ENCODE results near the gene POU4F2. TPM values are rescaled to one million over a fixed set of nuclear protein-coding genes. Genes with fewer than 3 reads are reported as not detected.

The POU4F2 gene, protein sequence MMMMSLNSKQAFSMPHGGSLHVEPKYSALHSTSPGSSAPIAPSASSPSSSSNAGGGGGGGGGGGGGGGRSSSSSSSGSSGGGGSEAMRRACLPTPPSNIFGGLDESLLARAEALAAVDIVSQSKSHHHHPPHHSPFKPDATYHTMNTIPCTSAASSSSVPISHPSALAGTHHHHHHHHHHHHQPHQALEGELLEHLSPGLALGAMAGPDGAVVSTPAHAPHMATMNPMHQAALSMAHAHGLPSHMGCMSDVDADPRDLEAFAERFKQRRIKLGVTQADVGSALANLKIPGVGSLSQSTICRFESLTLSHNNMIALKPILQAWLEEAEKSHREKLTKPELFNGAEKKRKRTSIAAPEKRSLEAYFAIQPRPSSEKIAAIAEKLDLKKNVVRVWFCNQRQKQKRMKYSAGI
- total RNA-seq = not detected

DNA sequence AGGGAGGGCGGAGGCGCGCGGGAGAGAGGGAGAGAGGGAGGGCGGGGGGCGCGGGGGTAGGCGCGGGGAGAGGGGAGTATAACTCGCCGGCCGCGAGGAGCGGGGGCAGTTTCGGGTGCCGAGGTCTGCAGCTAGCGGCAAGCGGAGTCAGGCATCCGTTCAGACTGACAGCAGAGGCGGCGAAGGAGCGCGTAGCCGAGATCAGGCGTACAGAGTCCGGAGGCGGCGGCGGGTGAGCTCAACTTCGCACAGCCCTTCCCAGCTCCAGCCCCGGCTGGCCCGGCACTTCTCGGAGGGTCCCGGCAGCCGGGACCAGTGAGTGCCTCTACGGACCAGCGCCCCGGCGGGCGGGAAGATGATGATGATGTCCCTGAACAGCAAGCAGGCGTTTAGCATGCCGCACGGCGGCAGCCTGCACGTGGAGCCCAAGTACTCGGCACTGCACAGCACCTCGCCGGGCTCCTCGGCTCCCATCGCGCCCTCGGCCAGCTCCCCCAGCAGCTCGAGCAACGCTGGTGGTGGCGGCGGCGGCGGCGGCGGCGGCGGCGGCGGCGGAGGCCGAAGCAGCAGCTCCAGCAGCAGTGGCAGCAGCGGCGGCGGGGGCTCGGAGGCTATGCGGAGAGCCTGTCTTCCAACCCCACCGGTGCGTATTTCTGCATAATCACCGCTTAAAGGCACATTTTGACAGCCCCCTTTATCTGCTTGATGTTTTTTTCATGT, at the start of gene POU4F2:
Gene POU4F2, plus strand, starts transcription at position 108 of the 720 bp plus-strand sequence. Its CDS starts 248 bp downstream, at position 356.
- Mint-ChIP-seq H3K36me3 (ENCODE audit: low read depth) (peaks cover 11% of the 10 kb centered on the region), H3K27me3 (ENCODE audit: low read depth) (peaks cover 72% of the 10 kb centered on the region), H3K27ac (peak within 1 kb of the TSS; percentile 46), H3K9me3 (ENCODE audit: insufficient read depth) (no peaks in the 10 kb centered on the region), H3K4me1 (ENCODE audit: low read depth) (peaks cover 10% of the 10 kb centered on the region), H3K4me3 (peak within 1 kb of the TSS; percentile 36)
- CTCF ChIA-PET = no interaction called here
- ATAC-seq (peak; percentile 51), DNase-seq (peak; percentile 25)
- POLR2A ChIA-PET = interaction anchor here (0.7 kb wide), 1 partner anchor 64 kb away, joined by 3 read pairs; no protein-coding TSS in a partner anchor

- ChIA-PET CTCF (no interaction called here), POLR2A (interaction anchor here (0.5 kb wide), 1 partner anchor 49 kb away, joined by 3 read pairs; no protein-coding TSS in a partner anchor)
- no peak for DNase-seq
Measured at GRCh38 chr4:146590801-146591200, 47.9 kb upstream of the POU4F2 start.

GRCh38 chr4:146592019-146592418, 46.7 kb upstream of the POU4F2 start:
- no peaks in the 10 kb centered on the region for H3K9me3 Mint-ChIP-seq (ENCODE audit: insufficient read depth)
- no peaks in the 10 kb centered on the region for H3K36me3 Mint-ChIP-seq (ENCODE audit: low read depth)
- DNase-seq = no peak
- no peak for ATAC-seq
- peaks cover 1% of the 10 kb centered on the region for H3K27me3 Mint-ChIP-seq (ENCODE audit: low read depth)
- no peak overlapping the region for H3K27ac Mint-ChIP-seq
- POLR2A ChIA-PET = no interaction called here
- CTCF ChIA-PET = no interaction called here
- no peaks in the 10 kb centered on the region for H3K4me1 Mint-ChIP-seq (ENCODE audit: low read depth)
- no peak overlapping the region for H3K4me3 Mint-ChIP-seq

More at GRCh38 chr4:146590801-146591200, 47.9 kb upstream of the POU4F2 start:
- no peaks in the 10 kb centered on the region for H3K4me1 Mint-ChIP-seq (ENCODE audit: low read depth)
- no peak overlapping the region for H3K4me3 Mint-ChIP-seq
- H3K27me3 Mint-ChIP-seq (ENCODE audit: low read depth) = peaks cover 5% of the 10 kb centered on the region
- no peak overlapping the region for H3K27ac Mint-ChIP-seq
- no peaks in the 10 kb centered on the region for H3K9me3 Mint-ChIP-seq (ENCODE audit: insufficient read depth)
- ATAC-seq = no peak
- H3K36me3 Mint-ChIP-seq (ENCODE audit: low read depth) = no peaks in the 10 kb centered on the region

GRCh38 chr4:146632770-146633470, 5.8 kb upstream of the POU4F2 start:
- Mint-ChIP-seq H3K4me3 (no peak overlapping the region), H3K9me3 (ENCODE audit: insufficient read depth) (no peaks in the 10 kb centered on the region), H3K27me3 (ENCODE audit: low read depth) (peaks cover 68% of the 10 kb centered on the region), H3K27ac (no peak overlapping the region), H3K4me1 (ENCODE audit: low read depth) (peaks cover 3% of the 10 kb centered on the region), H3K36me3 (ENCODE audit: low read depth) (no peaks in the 10 kb centered on the region)
- ATAC-seq (no peak), DNase-seq (no peak)
- ChIA-PET POLR2A (no interaction called here), CTCF (no interaction called here)

DNA sequence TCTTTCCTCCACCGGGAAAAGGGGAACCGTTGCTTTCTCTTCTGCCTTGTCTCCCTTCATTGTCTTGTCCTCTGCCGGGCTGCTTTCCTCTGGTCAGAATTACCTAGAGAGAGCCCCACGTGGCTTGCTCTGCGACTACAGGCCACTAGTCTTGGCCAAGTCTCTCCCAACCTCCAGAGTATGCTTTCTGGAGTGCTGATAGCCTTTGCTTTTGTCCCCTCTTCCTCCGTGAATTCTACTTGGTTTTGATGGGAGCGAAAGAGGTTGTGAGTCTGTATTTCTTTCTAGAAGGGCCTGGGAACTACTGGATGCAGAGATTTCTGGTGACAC, 5.3 kb upstream of the POU4F2 start:
- Mint-ChIP-seq H3K4me3 (no peak overlapping the region), H3K27ac (no peak overlapping the region), H3K4me1 (ENCODE audit: low read depth) (peaks cover 3% of the 10 kb centered on the region), H3K27me3 (ENCODE audit: low read depth) (peaks cover 73% of the 10 kb centered on the region), H3K9me3 (ENCODE audit: insufficient read depth) (no peaks in the 10 kb centered on the region), H3K36me3 (ENCODE audit: low read depth) (no peaks in the 10 kb centered on the region)
- DNase-seq (no peak), ATAC-seq (no peak)
- POLR2A ChIA-PET = no interaction called here
- CTCF ChIA-PET = no interaction called here

- H3K4me1 Mint-ChIP-seq (ENCODE audit: low read depth) = peaks cover 6% of the 10 kb centered on the region
- H3K4me3 Mint-ChIP-seq = no peak overlapping the region
- ATAC-seq = no peak
- H3K9me3 Mint-ChIP-seq (ENCODE audit: insufficient read depth) = no peaks in the 10 kb centered on the region
- CTCF ChIA-PET = no interaction called here
- H3K27ac Mint-ChIP-seq = no peak overlapping the region
- H3K27me3 Mint-ChIP-seq (ENCODE audit: low read depth) = peaks cover 75% of the 10 kb centered on the region
- no peak for DNase-seq
- H3K36me3 Mint-ChIP-seq (ENCODE audit: low read depth) = peaks cover 5% of the 10 kb centered on the region
- POLR2A ChIA-PET = no interaction called here
Measured at GRCh38 chr4:146634825-146635224, 3.9 kb upstream of the POU4F2 start.

DNA sequence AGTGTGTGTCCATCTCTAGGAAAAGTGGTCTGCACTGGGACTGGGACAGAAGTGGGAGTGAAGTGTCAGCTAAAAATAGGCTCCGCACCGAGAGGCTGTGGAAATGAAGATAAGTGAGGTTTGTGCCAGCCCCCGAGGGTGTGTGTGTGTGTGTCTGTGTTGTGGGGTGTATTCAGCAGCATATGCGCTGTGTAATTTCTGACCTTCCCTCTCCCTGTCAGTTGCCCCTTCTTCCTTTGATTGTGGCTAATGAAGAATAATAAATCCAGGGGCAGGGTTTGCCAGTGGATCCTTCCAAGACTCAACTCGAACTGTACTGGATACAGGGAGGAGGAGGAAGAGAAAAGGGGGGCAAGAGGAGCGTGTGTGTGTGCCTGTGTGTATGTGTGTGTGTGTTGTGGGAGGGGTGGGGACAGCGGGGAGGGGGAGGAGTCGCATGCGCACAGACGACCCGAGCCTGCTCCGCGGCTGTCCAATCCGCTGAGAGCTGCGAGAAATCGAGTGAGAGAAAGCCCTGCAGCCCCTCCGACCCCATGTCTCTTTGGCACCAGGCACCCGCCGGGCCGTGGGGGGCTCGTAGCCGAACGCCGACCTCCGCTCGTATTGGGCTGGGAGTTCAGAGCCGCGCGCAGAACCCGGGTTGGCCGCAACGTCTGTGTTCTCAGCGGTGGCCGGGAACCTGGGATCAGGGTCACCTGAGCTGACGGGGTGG, 916 bp upstream of the POU4F2 start:
- H3K27ac Mint-ChIP-seq = peak overlapping the region; percentile 10
- peaks cover 11% of the 10 kb centered on the region for H3K36me3 Mint-ChIP-seq (ENCODE audit: low read depth)
- DNase-seq = no peak
- H3K4me1 Mint-ChIP-seq (ENCODE audit: low read depth) = peaks cover 10% of the 10 kb centered on the region
- ChIA-PET POLR2A (no interaction called here), CTCF (no interaction called here)
- ATAC-seq = no peak
- peaks cover 75% of the 10 kb centered on the region for H3K27me3 Mint-ChIP-seq (ENCODE audit: low read depth)
- no peak overlapping the region for H3K4me3 Mint-ChIP-seq
- no peaks in the 10 kb centered on the region for H3K9me3 Mint-ChIP-seq (ENCODE audit: insufficient read depth)

GRCh38 chr4:146638333-146638785, 334 bp upstream of the POU4F2 start:
- H3K36me3 Mint-ChIP-seq (ENCODE audit: low read depth) = peaks cover 11% of the 10 kb centered on the region
- ChIA-PET POLR2A (no interaction called here), CTCF (no interaction called here)
- H3K27ac Mint-ChIP-seq = no peak overlapping the region
- no peaks in the 10 kb centered on the region for H3K9me3 Mint-ChIP-seq (ENCODE audit: insufficient read depth)
- peaks cover 73% of the 10 kb centered on the region for H3K27me3 Mint-ChIP-seq (ENCODE audit: low read depth)
- DNase-seq (no peak), ATAC-seq (no peak)
- H3K4me1 Mint-ChIP-seq (ENCODE audit: low read depth) = peaks cover 10% of the 10 kb centered on the region
- peak overlapping the region; percentile 3 for H3K4me3 Mint-ChIP-seq

DNA sequence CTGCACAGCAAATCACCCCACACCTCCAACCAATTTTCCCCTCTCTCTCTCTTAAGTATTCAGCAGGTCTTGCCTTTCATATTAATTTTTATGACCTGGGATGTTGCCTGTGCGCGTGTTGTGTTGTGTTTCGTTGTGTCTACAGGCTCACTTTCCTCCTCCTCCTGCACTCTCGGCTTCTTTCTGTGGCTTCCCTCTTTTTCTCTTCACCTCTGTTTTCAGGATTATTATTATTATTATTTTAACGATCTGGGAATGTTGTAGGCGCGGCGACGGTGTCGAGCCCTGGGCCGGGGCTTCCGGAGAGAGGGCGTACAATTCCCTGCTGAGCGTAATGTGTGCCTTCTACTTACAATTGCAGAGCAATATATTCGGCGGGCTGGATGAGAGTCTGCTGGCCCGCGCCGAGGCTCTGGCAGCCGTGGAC, 826 bp downstream of the POU4F2 start:
- DNase-seq (no peak), ATAC-seq (no peak)
- H3K27ac Mint-ChIP-seq = peak overlapping the region; percentile 46
- peaks cover 11% of the 10 kb centered on the region for H3K36me3 Mint-ChIP-seq (ENCODE audit: low read depth)
- CTCF ChIA-PET = no interaction called here
- peaks cover 74% of the 10 kb centered on the region for H3K27me3 Mint-ChIP-seq (ENCODE audit: low read depth)
- H3K9me3 Mint-ChIP-seq (ENCODE audit: insufficient read depth) = no peaks in the 10 kb centered on the region
- POLR2A ChIA-PET = interaction anchor here (0.7 kb wide), 1 partner anchor 65 kb away, joined by 3 read pairs; no protein-coding TSS in a partner anchor
- H3K4me1 Mint-ChIP-seq (ENCODE audit: low read depth) = peaks cover 10% of the 10 kb centered on the region
- H3K4me3 Mint-ChIP-seq = peak overlapping the region; percentile 36

DNA sequence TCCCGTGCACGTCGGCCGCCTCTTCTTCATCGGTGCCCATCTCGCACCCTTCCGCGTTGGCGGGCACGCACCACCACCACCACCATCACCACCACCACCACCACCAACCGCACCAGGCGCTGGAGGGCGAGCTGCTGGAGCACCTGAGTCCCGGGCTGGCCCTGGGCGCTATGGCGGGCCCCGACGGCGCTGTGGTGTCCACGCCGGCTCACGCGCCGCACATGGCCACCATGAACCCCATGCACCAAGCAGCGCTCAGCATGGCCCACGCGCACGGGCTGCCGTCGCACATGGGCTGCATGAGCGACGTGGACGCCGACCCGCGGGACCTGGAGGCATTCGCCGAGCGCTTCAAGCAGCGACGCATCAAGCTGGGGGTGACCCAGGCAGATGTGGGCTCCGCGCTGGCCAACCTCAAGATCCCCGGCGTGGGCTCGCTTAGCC, 1.4 kb downstream of the POU4F2 start:
- Mint-ChIP-seq H3K4me1 (ENCODE audit: low read depth) (peaks cover 10% of the 10 kb centered on the region), H3K36me3 (ENCODE audit: low read depth) (peaks cover 11% of the 10 kb centered on the region), H3K9me3 (ENCODE audit: insufficient read depth) (no peaks in the 10 kb centered on the region), H3K4me3 (peak overlapping the region; percentile 36), H3K27me3 (ENCODE audit: low read depth) (peaks cover 75% of the 10 kb centered on the region), H3K27ac (no peak overlapping the region)
- ATAC-seq = no peak
- ChIA-PET POLR2A (interaction anchor here (0.7 kb wide), 1 partner anchor 65 kb away, joined by 3 read pairs; no protein-coding TSS in a partner anchor), CTCF (no interaction called here)
- no peak for DNase-seq

- Mint-ChIP-seq H3K27ac (peak overlapping the region; percentile 55), H3K27me3 (ENCODE audit: low read depth) (peaks cover 71% of the 10 kb centered on the region), H3K4me1 (ENCODE audit: low read depth) (peaks cover 10% of the 10 kb centered on the region), H3K4me3 (peak overlapping the region; percentile 25), H3K9me3 (ENCODE audit: insufficient read depth) (no peaks in the 10 kb centered on the region), H3K36me3 (ENCODE audit: low read depth) (peaks cover 11% of the 10 kb centered on the region)
- no peak for ATAC-seq
- ChIA-PET CTCF (no interaction called here), POLR2A (no interaction called here)
- DNase-seq = no peak
Measured at GRCh38 chr4:146640465-146641061, 1.9 kb downstream of the POU4F2 start.

All from activated CD8-positive, alpha-beta T cell treated with anti-CD3 and anti-CD28 coated beads, Interleukin-2, amount 10 ng/mL, durations not matched to agents 7 days and 5 days (primary cell).